ENCODE measurements around the gene PLBD2. TPM values are rescaled to one million over a fixed set of nuclear protein-coding genes. Genes with fewer than 3 reads are reported as not detected.

The PLBD2 gene
- total RNA-seq, 1 experiment from 2014 or later, result 36.8 TPM

DNA sequence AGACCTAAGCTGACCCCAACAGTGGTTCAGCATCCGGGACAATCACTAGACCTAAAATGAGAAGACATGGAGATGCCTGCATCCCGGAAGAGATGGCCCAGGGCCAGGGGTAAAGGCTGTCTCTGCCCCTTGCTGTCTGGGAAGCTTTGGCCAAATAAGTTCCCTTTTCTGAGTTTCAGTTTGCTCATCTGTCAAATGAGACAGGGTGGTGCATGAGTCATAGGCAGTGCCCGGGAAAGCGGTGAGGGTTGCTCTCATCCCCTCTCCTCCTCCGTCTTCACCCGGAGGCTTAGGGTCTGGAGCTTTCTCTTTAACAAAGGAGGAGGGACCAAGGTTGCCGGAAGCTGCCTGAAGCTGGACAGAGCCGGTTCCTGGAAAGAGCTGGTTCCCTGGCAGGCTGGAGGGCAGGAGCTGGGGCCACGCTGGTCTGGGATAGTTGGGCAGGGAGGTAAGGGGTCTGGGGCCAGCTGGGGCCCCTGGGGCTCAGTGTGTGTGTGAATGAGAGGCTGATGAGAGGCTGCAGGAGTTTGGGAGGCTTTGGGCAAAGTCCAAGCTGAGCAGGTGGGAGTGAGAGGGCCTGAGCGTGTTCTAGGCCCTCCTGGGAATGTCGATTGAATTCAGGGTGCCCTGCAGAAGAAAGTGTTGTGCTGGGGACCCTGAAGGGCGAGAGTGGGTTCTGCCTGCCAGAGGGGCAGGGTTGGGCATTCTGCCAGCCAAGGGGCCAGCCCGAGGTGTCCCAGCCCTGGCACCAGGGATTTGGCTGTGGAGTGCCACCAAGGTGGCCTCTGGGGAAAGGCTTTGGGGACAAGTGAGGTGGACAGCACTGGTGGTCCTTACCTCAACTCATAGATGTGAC is 63.9 kb downstream of the PLBD2 start, which contains the start of gene SDSL:
SDSL (plus strand) TSS at position 351 of the 856 bp plus-strand sequence. CDS start 5,603 bp downstream, outside the sequence.
- Histone ChIP-seq H3K27me3 (replicated peaks; ENCODE audit: insufficient read depth, low read depth, low read length, poor library complexity) (no peaks in the 10 kb centered on the region), H3K4me3 (ENCODE audit: low read depth, low read length, poor library complexity, severe bottlenecking) (peak within 1 kb of the TSS; percentile 26), H3K36me3 (ENCODE audit: insufficient read depth, low read length, poor library complexity, severe bottlenecking) (no peaks in the 10 kb centered on the region), H3K9me3 (ENCODE audit: low read depth, low read length, poor library complexity, severe bottlenecking) (no peaks in the 10 kb centered on the region), H3K4me1 (ENCODE audit: insufficient read depth, low read length, poor library complexity, severe bottlenecking) (no peaks in the 10 kb centered on the region), H3K27ac (ENCODE audit: low read depth, low read length, poor library complexity, severe bottlenecking) (no peak within 1 kb of the TSS)
- intact Hi-C loops (cut with micrococcal nuclease; ENCODE audit: unreplicated experiment), result loop anchor here (10.0 kb wide), 1 partner anchor 367 kb away; the partner anchor contains the start of gene DTX1
- peak; percentile 54 for DNase-seq (ENCODE audit: low spot score)
- BruUV-seq (replicated peaks), result no TSS peak
- POLR2A ChIA-PET (ENCODE audit: low non-redundant PET), result no interaction called here
- CTCF ChIA-PET, result no interaction called here
- no peak for TF ChIP-seq EZH2 (IDR thresholded peaks at IDR 0.05; ENCODE audit: borderline replicate concordance, low read depth, low read length, poor library complexity, severe bottlenecking)
- TF ChIP-seq, protein P1, sequence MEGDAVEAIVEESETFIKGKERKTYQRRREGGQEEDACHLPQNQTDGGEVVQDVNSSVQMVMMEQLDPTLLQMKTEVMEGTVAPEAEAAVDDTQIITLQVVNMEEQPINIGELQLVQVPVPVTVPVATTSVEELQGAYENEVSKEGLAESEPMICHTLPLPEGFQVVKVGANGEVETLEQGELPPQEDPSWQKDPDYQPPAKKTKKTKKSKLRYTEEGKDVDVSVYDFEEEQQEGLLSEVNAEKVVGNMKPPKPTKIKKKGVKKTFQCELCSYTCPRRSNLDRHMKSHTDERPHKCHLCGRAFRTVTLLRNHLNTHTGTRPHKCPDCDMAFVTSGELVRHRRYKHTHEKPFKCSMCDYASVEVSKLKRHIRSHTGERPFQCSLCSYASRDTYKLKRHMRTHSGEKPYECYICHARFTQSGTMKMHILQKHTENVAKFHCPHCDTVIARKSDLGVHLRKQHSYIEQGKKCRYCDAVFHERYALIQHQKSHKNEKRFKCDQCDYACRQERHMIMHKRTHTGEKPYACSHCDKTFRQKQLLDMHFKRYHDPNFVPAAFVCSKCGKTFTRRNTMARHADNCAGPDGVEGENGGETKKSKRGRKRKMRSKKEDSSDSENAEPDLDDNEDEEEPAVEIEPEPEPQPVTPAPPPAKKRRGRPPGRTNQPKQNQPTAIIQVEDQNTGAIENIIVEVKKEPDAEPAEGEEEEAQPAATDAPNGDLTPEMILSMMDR (conservative IDR thresholded peaks at IDR 0.05; ENCODE audit: low read depth, low read length), result no peak

DNA sequence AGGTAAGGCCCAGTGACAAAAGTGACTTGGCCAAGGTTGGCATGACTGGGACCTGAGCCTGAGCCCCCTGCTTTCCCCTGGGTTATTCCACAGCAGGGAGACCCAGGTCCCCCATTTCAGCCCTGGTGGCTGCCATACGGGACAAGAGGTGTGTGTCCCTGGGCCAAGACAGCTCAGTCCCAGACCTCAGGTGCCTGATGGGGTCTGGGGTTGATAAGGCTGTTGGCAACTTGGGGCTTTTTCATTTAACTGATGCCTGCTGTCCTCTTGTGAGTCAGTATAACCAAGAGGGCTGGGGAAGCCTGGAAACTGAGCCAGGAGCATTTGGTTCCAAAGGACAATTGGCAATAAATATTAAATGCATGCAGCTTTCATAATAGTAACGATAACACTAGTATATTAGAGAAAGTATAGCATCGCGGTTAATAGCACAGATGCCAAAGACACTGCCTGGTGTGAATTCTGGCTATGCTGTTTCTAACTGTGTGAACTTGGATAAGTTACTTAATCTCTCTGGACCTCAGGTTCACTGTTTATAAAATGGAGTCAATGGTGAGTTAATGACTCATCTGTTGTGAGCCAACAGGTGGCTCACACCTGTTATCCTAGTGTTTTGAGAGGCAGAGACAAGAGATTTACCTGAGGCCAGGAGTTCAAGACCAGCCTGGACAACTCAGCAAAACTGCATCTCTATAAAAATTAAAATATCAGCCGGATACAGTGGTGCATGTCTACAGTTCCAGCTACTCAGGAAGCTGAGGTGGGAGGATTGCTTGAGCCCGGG is 64.7 kb downstream of the PLBD2 start:
- intact Hi-C loops (cut with micrococcal nuclease; ENCODE audit: unreplicated experiment), result loop anchor here (10.0 kb wide), 1 partner anchor 368 kb away; the partner anchor contains the start of gene DTX1
- Histone ChIP-seq H3K27me3 (replicated peaks; ENCODE audit: insufficient read depth, low read depth, low read length, poor library complexity) (no peaks in the 10 kb centered on the region), H3K27ac (ENCODE audit: low read depth, low read length, poor library complexity, severe bottlenecking) (no peak overlapping the region), H3K4me1 (ENCODE audit: insufficient read depth, low read length, poor library complexity, severe bottlenecking) (no peaks in the 10 kb centered on the region), H3K4me3 (ENCODE audit: low read depth, low read length, poor library complexity, severe bottlenecking) (peak overlapping the region; percentile 26), H3K36me3 (ENCODE audit: insufficient read depth, low read length, poor library complexity, severe bottlenecking) (no peaks in the 10 kb centered on the region), H3K9me3 (ENCODE audit: low read depth, low read length, poor library complexity, severe bottlenecking) (no peaks in the 10 kb centered on the region)
- DNase-seq (ENCODE audit: low spot score), result no peak
- TF ChIP-seq, protein P1 (conservative IDR thresholded peaks at IDR 0.05; ENCODE audit: low read depth, low read length), result no peak
- no peak for TF ChIP-seq EZH2 (IDR thresholded peaks at IDR 0.05; ENCODE audit: borderline replicate concordance, low read depth, low read length, poor library complexity, severe bottlenecking)
- no TSS peak for BruUV-seq (replicated peaks)
- ChIA-PET CTCF (no interaction called here), POLR2A (ENCODE audit: low non-redundant PET) (no interaction called here)

DNA sequence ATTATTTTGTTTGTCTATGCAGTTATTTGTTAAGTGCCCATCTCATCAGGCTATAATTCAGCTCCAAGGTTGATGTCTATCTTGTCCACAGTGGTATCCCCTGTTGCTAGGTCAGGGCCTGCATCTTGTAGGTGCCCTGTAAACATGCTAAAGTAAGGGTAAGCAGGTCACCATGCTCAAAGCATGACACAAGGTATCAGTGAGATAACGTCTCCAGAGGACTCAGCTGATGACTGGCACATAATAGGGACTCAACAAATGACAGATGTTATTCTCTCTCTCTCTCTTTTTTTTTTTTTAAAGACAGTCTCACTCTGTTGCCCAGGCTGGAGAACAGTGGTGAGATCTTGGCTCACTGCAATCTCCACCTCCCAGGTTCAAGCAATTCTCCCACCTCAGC is 66.1 kb downstream of the PLBD2 start:
- H3K27me3 ChIP-seq (replicated peaks; ENCODE audit: insufficient read depth, low read depth, low read length, poor library complexity), result no peaks in the 10 kb centered on the region
- DNase-seq (ENCODE audit: low spot score), result no peak
- no peaks in the 10 kb centered on the region for H3K4me1 ChIP-seq (ENCODE audit: insufficient read depth, low read length, poor library complexity, severe bottlenecking)
- no peak overlapping the region for H3K4me3 ChIP-seq (ENCODE audit: low read depth, low read length, poor library complexity, severe bottlenecking)
- intact Hi-C loops (cut with micrococcal nuclease; ENCODE audit: unreplicated experiment), result loop anchor here (2.0 to 10.0 kb wide), 2 partner anchors 112 to 370 kb away; partner anchors contain the start of gene DTX1
- ChIA-PET CTCF (interaction anchor here (1.4 kb wide), 1 partner anchor 11 kb away, joined by 7 read pairs; no protein-coding TSS in a partner anchor), POLR2A (ENCODE audit: low non-redundant PET) (no interaction called here)
- no peaks in the 10 kb centered on the region for H3K9me3 ChIP-seq (ENCODE audit: low read depth, low read length, poor library complexity, severe bottlenecking)
- no peak for TF ChIP-seq EZH2 (IDR thresholded peaks at IDR 0.05; ENCODE audit: borderline replicate concordance, low read depth, low read length, poor library complexity, severe bottlenecking)
- TF ChIP-seq, protein P1 (conservative IDR thresholded peaks at IDR 0.05; ENCODE audit: low read depth, low read length), result no peak
- H3K27ac ChIP-seq (ENCODE audit: low read depth, low read length, poor library complexity, severe bottlenecking), result no peak overlapping the region
- no TSS peak for BruUV-seq (replicated peaks)
- no peaks in the 10 kb centered on the region for H3K36me3 ChIP-seq (ENCODE audit: insufficient read depth, low read length, poor library complexity, severe bottlenecking)

Data from A673 (cell line).